DMS153 treated with DMSO at 0.1 percent for 48 hours (cell line): ENCODE results near the gene CMC1.

Experiments
- DNase-seq: peaks from one replicate; lab custom pipeline; 2025; ENCODE audit not compliant: unreplicated experiment; lab: John Stamatoyannopoulos, UW

CMC1 gene

DNA sequence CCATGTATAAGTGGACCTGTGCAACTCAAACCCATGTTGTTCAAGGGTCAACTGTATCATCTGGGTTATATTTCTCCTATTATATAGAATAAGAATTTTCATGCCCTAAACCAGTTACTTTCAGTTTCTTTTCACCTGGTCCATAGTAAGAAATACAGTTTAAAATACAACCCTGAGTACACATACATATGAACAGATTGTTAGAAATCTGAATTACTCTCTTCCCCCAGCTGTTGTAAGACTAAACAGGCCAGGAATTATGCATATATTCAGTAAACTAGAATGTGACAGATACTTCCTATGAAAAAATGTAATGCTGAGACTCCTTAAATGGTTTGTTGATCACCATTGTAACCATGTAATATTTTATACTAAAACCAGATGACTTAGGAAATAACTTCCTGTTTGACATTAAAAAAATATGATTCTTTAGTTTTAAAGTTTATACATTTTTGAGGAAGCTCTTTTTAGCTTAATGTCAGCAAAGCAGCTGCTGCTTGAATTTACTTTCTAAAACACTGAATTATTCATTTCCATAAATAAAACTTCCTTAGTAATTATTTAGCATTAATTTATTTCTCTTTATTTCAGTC lies 54.6 kb downstream of the CMC1 start:
- no peak for DNase-seq

DNA sequence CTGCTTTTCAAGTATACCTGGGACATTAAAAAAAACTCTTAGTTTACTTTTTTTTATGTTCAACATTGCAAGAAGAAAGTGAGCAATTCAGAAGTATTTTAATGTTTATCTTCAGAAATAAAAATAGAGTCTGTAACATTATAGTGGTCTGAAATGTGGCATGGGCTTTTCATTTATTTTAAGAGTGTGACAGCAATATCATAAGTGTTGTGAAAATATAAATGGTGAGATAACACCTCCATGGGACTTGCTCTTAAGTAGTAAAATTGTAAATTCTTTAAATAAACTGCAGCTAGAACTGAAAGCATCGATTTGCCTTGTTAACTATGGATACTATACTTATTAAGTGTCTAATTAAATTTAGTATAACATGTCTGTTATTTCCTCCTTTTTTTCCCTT lies 58.3 kb downstream of the CMC1 start:
- no peak for DNase-seq

- no peak for DNase-seq
Observed at GRCh38 chr3:28300345-28300962, 59.0 kb downstream of the CMC1 start.

- no peak for DNase-seq
Observed at GRCh38 chr3:28301688-28302087, 60.3 kb downstream of the CMC1 start.

GRCh38 chr3:28308196-28308595 lies 66.8 kb downstream of the CMC1 start:
- DNase-seq = no peak

DNA sequence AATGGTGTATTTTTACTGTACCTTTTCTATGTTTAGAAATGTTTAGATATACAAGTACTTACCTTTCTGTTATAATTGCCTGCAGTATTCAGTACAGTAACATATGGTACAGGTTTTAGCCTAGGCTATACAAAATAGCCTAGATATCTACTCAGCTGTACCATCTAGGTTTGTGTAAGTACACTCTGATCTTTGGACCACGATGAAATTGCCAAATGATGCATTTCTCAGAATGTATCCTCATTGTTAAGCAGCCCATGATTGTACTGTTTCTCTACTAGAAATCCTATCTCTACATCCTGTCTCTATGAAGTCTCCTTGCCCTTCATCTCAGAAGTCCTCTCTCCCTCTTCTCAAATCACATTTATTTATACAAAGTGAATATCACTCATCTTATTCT lies 74.3 kb downstream of the CMC1 start:
- no peak for DNase-seq

GRCh38 chr3:28316226-28316625 lies 74.8 kb downstream of the CMC1 start:
- DNase-seq = no peak

DNA sequence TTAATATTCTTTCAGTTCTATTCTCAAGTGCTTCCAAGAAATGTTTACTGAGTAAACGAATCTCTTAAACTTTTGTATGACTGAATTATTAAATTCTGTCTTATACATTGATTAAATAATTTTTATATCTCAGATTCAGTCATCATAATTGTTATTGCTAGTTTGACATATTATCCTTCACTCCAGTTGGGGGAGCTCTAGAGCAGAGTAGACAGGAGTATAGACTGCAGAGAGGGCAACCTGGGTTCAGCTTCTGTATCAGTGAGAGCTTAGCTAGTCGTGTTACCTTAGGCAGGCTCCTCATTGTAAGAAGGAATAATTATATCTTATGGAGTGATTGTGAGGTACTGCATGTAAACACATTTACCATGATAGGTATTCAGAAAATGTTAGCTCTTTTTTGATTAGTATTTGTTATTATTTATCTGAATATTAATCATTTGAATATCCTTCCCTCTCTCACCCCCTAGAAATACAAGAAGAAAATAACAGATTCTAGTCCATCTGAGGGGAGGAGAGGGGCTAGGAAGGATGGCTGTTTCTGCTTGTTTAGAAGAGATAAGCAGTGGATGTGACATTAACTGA lies 76.1 kb downstream of the CMC1 start:
- no peak for DNase-seq

DNA sequence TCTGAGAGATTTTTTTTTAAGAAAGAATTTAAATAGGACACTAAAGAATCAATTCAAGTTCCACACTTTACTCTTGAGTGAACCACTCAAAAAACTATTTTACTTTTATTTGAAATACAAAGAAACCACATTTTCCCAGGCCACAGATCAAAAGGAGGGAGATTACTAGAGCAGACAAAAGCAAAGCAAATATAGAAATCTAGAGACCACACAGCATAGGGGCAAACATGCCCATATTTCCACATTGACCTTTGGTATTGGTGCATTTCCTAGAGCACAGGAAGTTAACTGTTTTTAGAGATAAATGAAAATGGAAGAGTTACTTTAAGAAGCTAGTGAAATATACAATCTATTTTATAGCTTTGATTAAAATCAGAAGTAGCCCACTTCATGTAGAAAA lies 79.6 kb downstream of the CMC1 start:
- no peak for DNase-seq

DNA sequence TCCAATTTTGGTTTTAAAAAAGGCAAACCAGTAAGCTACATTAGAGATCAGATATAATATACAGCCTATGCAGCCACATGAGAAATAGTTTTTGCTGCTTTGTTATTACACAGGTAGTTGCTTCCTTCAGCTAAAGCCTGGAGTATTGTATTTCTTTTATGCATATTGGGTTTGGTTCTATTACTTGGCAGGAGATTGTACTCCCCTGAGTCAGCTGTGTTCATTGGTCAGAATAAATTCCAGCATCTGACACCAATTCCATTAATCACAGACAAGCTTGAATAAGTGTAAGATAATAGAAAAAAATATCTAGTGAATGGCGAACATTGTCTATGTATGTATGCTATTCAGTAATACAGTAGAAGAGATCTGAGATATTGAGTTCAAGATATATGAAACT lies 81.0 kb downstream of the CMC1 start:
- DNase-seq = no peak

DNA sequence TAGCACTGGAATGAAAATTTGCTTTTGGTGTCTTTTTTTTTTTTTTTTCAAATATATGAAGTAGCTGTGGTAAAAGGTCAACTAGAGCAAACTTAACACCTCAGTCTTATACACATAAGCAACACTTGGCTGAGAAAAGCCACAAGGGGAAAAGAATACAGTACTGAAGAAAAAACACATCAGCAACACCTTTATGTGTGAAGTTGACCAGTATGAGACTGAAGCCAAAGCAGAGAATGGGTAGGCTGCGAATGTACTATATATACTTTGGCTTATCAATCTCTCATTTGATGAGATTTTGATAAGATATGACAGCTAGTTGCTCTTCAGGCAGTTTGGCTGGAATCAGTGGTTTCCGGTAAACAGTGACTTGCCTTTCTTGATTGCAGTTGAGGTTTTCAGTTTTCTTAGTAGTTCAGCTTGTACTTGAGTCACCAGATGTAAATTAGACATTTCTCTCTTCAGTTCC lies 85.1 kb downstream of the CMC1 start:
- DNase-seq = no peak

GRCh38 chr3:28328188-28329151 lies 87.1 kb downstream of the CMC1 start:
- DNase-seq = no peak

- no peak for DNase-seq
Observed at GRCh38 chr3:28334552-28334951, 93.1 kb downstream of the CMC1 start.

GRCh38 chr3:28335246-28335645 lies 93.8 kb downstream of the CMC1 start:
- DNase-seq = no peak

- no peak for DNase-seq
Observed at GRCh38 chr3:28337230-28337629, 95.8 kb downstream of the CMC1 start.

DNA sequence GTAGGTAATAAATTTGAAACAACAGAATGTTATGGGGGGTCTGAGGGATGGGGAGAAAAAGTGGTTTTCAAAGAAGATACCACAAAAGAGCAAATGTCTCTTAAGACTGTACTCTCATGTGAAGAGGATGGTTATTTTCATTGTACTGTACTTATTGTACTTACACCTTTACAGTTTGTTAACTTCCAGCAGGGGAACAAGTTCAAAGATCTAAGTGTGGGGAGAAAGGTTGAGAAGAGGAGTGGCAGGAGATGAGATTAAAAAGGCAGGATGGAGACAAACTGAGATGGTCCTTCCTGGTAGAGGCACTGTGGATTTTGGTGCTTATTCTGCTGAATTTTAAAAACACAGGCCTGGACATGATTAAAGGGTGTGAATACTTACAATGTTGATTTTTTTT lies 101.7 kb downstream of the CMC1 start:
- no peak for DNase-seq

DNA sequence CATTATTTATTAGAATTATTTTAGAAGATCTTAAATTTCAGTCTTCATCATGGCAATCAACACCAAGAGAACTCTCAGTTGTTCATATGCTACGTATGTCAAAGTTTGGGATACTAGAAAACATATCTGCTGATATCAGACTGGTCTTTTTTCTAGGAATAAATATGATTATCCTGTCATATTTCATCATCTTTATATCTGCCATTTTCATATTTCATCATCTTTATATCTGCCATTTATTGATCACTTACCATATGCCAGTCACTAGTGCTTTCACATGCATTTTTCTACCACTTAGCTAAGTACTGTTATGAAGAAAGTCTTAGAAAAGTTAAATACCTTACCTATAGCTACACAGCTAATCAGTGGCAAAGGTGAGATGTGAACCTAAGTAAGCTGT lies 104.3 kb downstream of the CMC1 start:
- no peak for DNase-seq

- no peak for DNase-seq
Observed at GRCh38 chr3:28347374-28348264, 106.2 kb downstream of the CMC1 start.

- DNase-seq = no peak
Observed at GRCh38 chr3:28348265-28348628, 106.8 kb downstream of the CMC1 start.

- DNase-seq = peak; percentile 38
Observed at GRCh38 chr3:28348629-28349468, 107.4 kb downstream of the CMC1 start, which contains the start of the genes AZI2 and ZCWPW2. Gene AZI2, minus strand, starts transcription at chr3:28348824. Its CDS starts 8,207 bp downstream, at chr3:28340617. Gene ZCWPW2, plus strand, starts transcription at chr3:28348721. Its CDS starts 64,348 bp downstream, at chr3:28413069.
